ENCODE measurements around the gene IL17B.

Gene IL17B

GRCh38 chr5:149423794-149424268 lies 44.7 kb upstream of the IL17B start:
- no peak overlapping the region for H3K27ac ChIP-seq (ENCODE audit: low read depth, low read length)
- no peaks in the 10 kb centered on the region for H3F3A ChIP-seq (ENCODE audit: control insufficient read depth, insufficient read depth)
- H3K9me3 ChIP-seq (ENCODE audit: control insufficient read depth, insufficient read depth, low read length) = no peaks in the 10 kb centered on the region
- peaks cover 6% of the 10 kb centered on the region; the same call in 1 of the 2 replicates for H3K27me3 ChIP-seq (ENCODE audit: control insufficient read depth, low read length)
- H4K20me1 ChIP-seq (ENCODE audit: control insufficient read depth, insufficient read depth, low read depth, low read length) = no peaks in the 10 kb centered on the region
- H3K79me2 ChIP-seq (ENCODE audit: control insufficient read depth, low read length) = no peaks in the 10 kb centered on the region
- H3K36me3 ChIP-seq (ENCODE audit: control insufficient read depth, low read length) = no peaks in the 10 kb centered on the region
- no peak overlapping the region for H3K4me3 ChIP-seq (ENCODE audit: low read length)
- no peaks in the 10 kb centered on the region for H3K9me2 ChIP-seq (replicated peaks; ENCODE audit: control insufficient read depth, low read length)
- no peak for TF ChIP-seq CTCF (IDR thresholded peaks at IDR 0.05; ENCODE audit: low read depth, low read length, poor library complexity, severe bottlenecking)
- peaks cover 26% of the 10 kb centered on the region for H3K4me1 ChIP-seq (ENCODE audit: control insufficient read depth, low read length)
- H3K4me2 ChIP-seq (ENCODE audit: low read length) = no peak overlapping the region

GRCh38 chr5:149423049-149423793 lies 44.1 kb upstream of the IL17B start:
- Histone ChIP-seq H3K79me2 (ENCODE audit: control insufficient read depth, low read length) (no peaks in the 10 kb centered on the region), H3K36me3 (ENCODE audit: control insufficient read depth, low read length) (no peaks in the 10 kb centered on the region), H3K9me2 (replicated peaks; ENCODE audit: control insufficient read depth, low read length) (no peaks in the 10 kb centered on the region), H3K27ac (ENCODE audit: low read depth, low read length) (no peak overlapping the region), H3K4me1 (ENCODE audit: control insufficient read depth, low read length) (peaks cover 26% of the 10 kb centered on the region), H4K20me1 (ENCODE audit: control insufficient read depth, insufficient read depth, low read depth, low read length) (no peaks in the 10 kb centered on the region), H3F3A (ENCODE audit: control insufficient read depth, insufficient read depth) (no peaks in the 10 kb centered on the region), H3K4me3 (ENCODE audit: low read length) (no peak overlapping the region), H3K27me3 (ENCODE audit: control insufficient read depth, low read length) (peaks cover 6% of the 10 kb centered on the region; the same call in 1 of the 2 replicates), H3K9me3 (ENCODE audit: control insufficient read depth, insufficient read depth, low read length) (no peaks in the 10 kb centered on the region), H3K4me2 (ENCODE audit: low read length) (0 out of 2 replicates have a peak overlapping the region, but pooled peaks have one; percentile 41)
- TF ChIP-seq CTCF (IDR thresholded peaks at IDR 0.05; ENCODE audit: low read depth, low read length, poor library complexity, severe bottlenecking) (no peak), EZH2phosphoT487 (IDR thresholded peaks at IDR 0.05; ENCODE audit: borderline replicate concordance, low read length) (no peak)

GRCh38 chr5:149422366-149423048 lies 43.4 kb upstream of the IL17B start:
- Histone ChIP-seq H3F3A (ENCODE audit: control insufficient read depth, insufficient read depth) (no peaks in the 10 kb centered on the region), H3K79me2 (ENCODE audit: control insufficient read depth, low read length) (no peaks in the 10 kb centered on the region), H3K4me2 (ENCODE audit: low read length) (peak overlapping the region; percentile 41), H3K27ac (ENCODE audit: low read depth, low read length) (no peak overlapping the region), H3K9me3 (ENCODE audit: control insufficient read depth, insufficient read depth, low read length) (no peaks in the 10 kb centered on the region), H3K4me3 (ENCODE audit: low read length) (no peak overlapping the region), H3K9me2 (replicated peaks; ENCODE audit: control insufficient read depth, low read length) (no peaks in the 10 kb centered on the region), H3K27me3 (ENCODE audit: control insufficient read depth, low read length) (peaks cover 11% of the 10 kb centered on the region; the same call in 1 of the 2 replicates), H3K36me3 (ENCODE audit: control insufficient read depth, low read length) (no peaks in the 10 kb centered on the region), H3K4me1 (ENCODE audit: control insufficient read depth, low read length) (peaks cover 26% of the 10 kb centered on the region), H4K20me1 (ENCODE audit: control insufficient read depth, insufficient read depth, low read depth, low read length) (no peaks in the 10 kb centered on the region)
- TF ChIP-seq EZH2phosphoT487 (IDR thresholded peaks at IDR 0.05; ENCODE audit: borderline replicate concordance, low read length) = no peak
- no peak for TF ChIP-seq CTCF (IDR thresholded peaks at IDR 0.05; ENCODE audit: low read depth, low read length, poor library complexity, severe bottlenecking)

Data from DOHH2 (cell line).